ENCODE measurements around the gene DPYSL3. TPM values are rescaled to one million over a fixed set of nuclear protein-coding genes. Genes with fewer than 3 reads are reported as not detected.
A peak's percentile ranks its signal among the peaks of the same experiment; 100 is the strongest.

The DPYSL3 gene
- total and polyA plus RNA-seq, 2 donors (not counting 3 experiments of a cell fraction or from before 2014, with no cell fraction given), result 80.3 to 146 TPM

DNA sequence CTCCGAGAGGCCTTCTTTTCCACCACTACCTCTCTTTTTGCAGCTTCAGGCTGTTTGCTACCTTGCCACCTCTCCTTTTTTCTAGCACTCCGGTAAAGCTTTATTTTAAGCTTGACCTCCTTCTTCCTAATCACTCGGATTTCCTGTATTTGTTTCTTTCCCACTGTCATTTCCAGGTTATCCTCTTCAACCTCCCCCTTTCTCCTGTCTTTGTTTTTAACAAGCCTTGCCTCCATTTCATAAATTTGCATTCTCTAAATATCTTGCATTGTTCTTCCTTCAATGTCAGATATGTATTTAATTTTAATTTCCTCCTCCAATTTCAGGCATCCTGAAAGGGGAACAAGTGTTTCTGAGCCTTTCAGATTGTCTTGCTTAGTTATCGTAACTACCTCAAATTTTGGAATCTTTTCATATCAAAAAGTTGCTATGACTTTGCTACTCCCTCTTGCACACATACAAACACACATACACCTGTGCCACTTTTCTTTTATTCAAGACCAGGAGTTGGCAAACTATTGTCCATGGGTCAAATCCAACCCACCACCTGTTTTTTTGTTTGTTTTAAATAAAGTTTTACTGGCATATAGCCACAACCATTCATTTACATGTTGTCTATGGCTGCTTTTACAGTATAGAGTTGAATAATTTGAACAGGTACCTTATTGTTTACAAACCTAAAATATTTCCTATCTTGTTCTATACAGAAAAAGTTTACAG lies 22.7 kb downstream of the DPYSL3 start:
- dilution Hi-C loops (cut with MboI; ENCODE audit: extremely low pct_ligation_motif_present, low sequenced_read_pairs), result no loop called here
- CTCF ChIA-PET, result interaction anchor here (1.3 kb wide), 2 partner anchors 49 to 52 kb away, joined by 3 read pairs; no protein-coding TSS in a partner anchor
- intact Hi-C loops (cut with micrococcal nuclease), result loop anchor here (10.0 kb wide), 1 partner anchor 898 kb away; the partner anchor contains the start of gene FBXO38
- H3K4me3 ChIP-seq (replicated peaks in 1 of 3; ENCODE audit: insufficient read depth in 1 of 3, low read depth in 1 of 3, low read length in 3 of 3), result no peak overlapping the region
- H3K4me1 ChIP-seq (ENCODE audit: control insufficient read depth, extremely low read depth, insufficient read depth, low read length), result peaks cover 57% of the 10 kb centered on the region
- H3K9me1 ChIP-seq (replicated peaks; ENCODE audit: control insufficient read depth, extremely low read depth, insufficient read depth, low read length), result no peaks in the 10 kb centered on the region
- H3K27me3 ChIP-seq (ENCODE audit: control insufficient read depth in 2 of 2, insufficient read depth in 2 of 2, low read length in 2 of 2), result no peaks in the 10 kb centered on the region
- FAIRE-seq (no peak), DNase-seq (ENCODE audit: low read depth, low spot score) (peak; percentile 77)
- peak overlapping the region; percentile 73 for H3K4me2 ChIP-seq (ENCODE audit: insufficient read depth, low read length)
- peak overlapping the region; percentile 41 for H3K9ac ChIP-seq (replicated peaks; ENCODE audit: extremely low read depth, insufficient read depth, low read length)
- no peaks in the 10 kb centered on the region for H3K36me3 ChIP-seq (ENCODE audit: control insufficient read depth in 2 of 2, extremely low read depth in 1 of 2, insufficient read depth in 2 of 2, low read length in 2 of 2)
- peaks cover 54% of the 10 kb centered on the region for H3K79me2 ChIP-seq (ENCODE audit: control insufficient read depth, insufficient read depth, low read length)
- no peaks in the 10 kb centered on the region for H3K9me3 ChIP-seq (replicated peaks; ENCODE audit: control insufficient read depth, insufficient read depth, low read length)
- no peaks in the 10 kb centered on the region for H4K20me1 ChIP-seq (replicated peaks; ENCODE audit: control insufficient read depth, extremely low read depth, insufficient read depth, low read length)
- POLR2A ChIA-PET, result no interaction called here
- no peak overlapping the region for H2AFZ ChIP-seq (ENCODE audit: low read depth, low read length)
- BruUV-seq (replicated peaks), result no TSS peak
- TF ChIP-seq MYC (IDR thresholded peaks at IDR 0.05; ENCODE audit: low read depth, low read length), result no peak
- TF ChIP-seq POLR2AphosphoS5 (IDR thresholded peaks at IDR 0.05; ENCODE audit: insufficient read depth, low read depth, low read length), result peak; percentile 34
- peak overlapping the region; percentile 68 for H3K27ac ChIP-seq (ENCODE audit: insufficient read depth, low read depth, low read length)

- H3K9ac ChIP-seq (replicated peaks; ENCODE audit: extremely low read depth, insufficient read depth, low read length), result no peak overlapping the region
- DNase-seq (ENCODE audit: low read depth, low spot score) (no peak), FAIRE-seq (no peak)
- H2AFZ ChIP-seq (ENCODE audit: low read depth, low read length), result no peak overlapping the region
- POLR2A ChIA-PET, result no interaction called here
- no peaks in the 10 kb centered on the region for H3K9me1 ChIP-seq (replicated peaks; ENCODE audit: control insufficient read depth, extremely low read depth, insufficient read depth, low read length)
- TF ChIP-seq GATA2 (IDR thresholded peaks at IDR 0.05; ENCODE audit: insufficient read depth, insufficient read length, low read depth, low read length) (no peak), JUN (IDR thresholded peaks at IDR 0.05; ENCODE audit: borderline replicate concordance, insufficient read depth, insufficient read length, low read depth) (no peak), CTCF (IDR thresholded peaks at IDR 0.05; ENCODE audit: extremely low read depth in 1 of 2, insufficient read depth in 1 of 2, low read depth in 1 of 2, low read length in 2 of 2) (no peak), POLR2A (IDR thresholded peaks at IDR 0.05; ENCODE audit: low read depth, low read length) (no peak), MYC (IDR thresholded peaks at IDR 0.05; ENCODE audit: low read depth, low read length) (no peak), EZH2 (IDR thresholded peaks at IDR 0.05; ENCODE audit: borderline replicate concordance, low read depth, low read length, severe bottlenecking) (no peak), POLR2AphosphoS5 (IDR thresholded peaks at IDR 0.05; ENCODE audit: insufficient read depth, low read depth, low read length) (no peak), FOS (IDR thresholded peaks at IDR 0.05; ENCODE audit: borderline replicate concordance, insufficient read depth, low read length) (no peak)
- TF ChIP-seq, protein P1, sequence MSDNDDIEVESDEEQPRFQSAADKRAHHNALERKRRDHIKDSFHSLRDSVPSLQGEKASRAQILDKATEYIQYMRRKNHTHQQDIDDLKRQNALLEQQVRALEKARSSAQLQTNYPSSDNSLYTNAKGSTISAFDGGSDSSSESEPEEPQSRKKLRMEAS (IDR thresholded peaks at IDR 0.05; ENCODE audit: insufficient read depth, insufficient read length), result no peak
- no peaks in the 10 kb centered on the region for H3K27me3 ChIP-seq (ENCODE audit: control insufficient read depth in 2 of 2, insufficient read depth in 2 of 2, low read length in 2 of 2)
- no peaks in the 10 kb centered on the region for H3K9me3 ChIP-seq (replicated peaks; ENCODE audit: control insufficient read depth, insufficient read depth, low read length)
- no peak overlapping the region for H3K4me3 ChIP-seq (replicated peaks in 1 of 3; ENCODE audit: insufficient read depth in 1 of 3, low read depth in 1 of 3, low read length in 3 of 3)
- H3K79me2 ChIP-seq (ENCODE audit: control insufficient read depth, insufficient read depth, low read length), result peaks cover 53% of the 10 kb centered on the region
- no peak overlapping the region for H3K4me2 ChIP-seq (ENCODE audit: insufficient read depth, low read length)
- BruUV-seq (replicated peaks), result no TSS peak
- H3K36me3 ChIP-seq (ENCODE audit: control insufficient read depth in 2 of 2, extremely low read depth in 1 of 2, insufficient read depth in 2 of 2, low read length in 2 of 2), result no peaks in the 10 kb centered on the region
- dilution Hi-C loops (cut with MboI; ENCODE audit: extremely low pct_ligation_motif_present, low sequenced_read_pairs) (no loop called here), intact Hi-C loops (cut with micrococcal nuclease) (loop anchor here (10.0 kb wide), 1 partner anchor 899 kb away; the partner anchor contains the start of gene FBXO38)
- H3K4me1 ChIP-seq (ENCODE audit: control insufficient read depth, extremely low read depth, insufficient read depth, low read length), result peaks cover 70% of the 10 kb centered on the region
- CTCF ChIA-PET, result interaction anchor here (0.6 to 4.1 kb wide), 5 partner anchors 23 to 97 kb away, joined by 3 to 23 read pairs (median 3); partner anchors contain the start of gene DPYSL3
- no peaks in the 10 kb centered on the region for H4K20me1 ChIP-seq (replicated peaks; ENCODE audit: control insufficient read depth, extremely low read depth, insufficient read depth, low read length)
- no peak overlapping the region for H3K27ac ChIP-seq (ENCODE audit: insufficient read depth, low read depth, low read length)
Observed at GRCh38 chr5:147485814-147486213, 24.1 kb downstream of the DPYSL3 start.
